A673 (cell line): ENCODE results near the gene PXDN. TPM values are rescaled to one million over a fixed set of nuclear protein-coding genes. Genes with fewer than 3 reads are reported as not detected.

ENCODE experiments used
- BruUV-seq: library from RNA; stranded (reverse); fragments of 400-500 nt; replicated peaks from 2 replicates; lab custom pipeline; 2021; lab: Mats Ljungman, UMichigan
- CTCF ChIA-PET: fragments of 300-600 bp; sonication (Branson Sonifier 250); formaldehyde crosslinking; loops from one replicate; lab custom pipeline; 2022; ENCODE audit warnings: antibody characterized with exemption; lab: Charles Lee
- POLR2A ChIA-PET: fragments of 300-600 bp; sonication (Branson Sonifier 250); formaldehyde crosslinking; loops from one replicate; lab custom pipeline; 2022; ENCODE audit warnings: antibody characterized with exemption; ENCODE audit not compliant: low non-redundant PET; lab: Charles Lee
- DNase-seq: peaks from one replicate; pipeline ENCODE4 v3.0.0-alpha.2; 2015; ENCODE audit warnings: low spot score
- H3K27ac ChIP-seq: fragments of 200-600 bp; sonication (generic); 2 replicates; pipeline ENCODE4 v1.5.1; 2016; ENCODE audit warnings: mixed run types, low read depth, mild to moderate bottlenecking, mixed read lengths, antibody characterized with exemption, low read length; ENCODE audit not compliant: poor library complexity, severe bottlenecking
- H3K27me3 ChIP-seq: fragments of 200-600 bp; sonication (generic); replicated peaks from 2 replicates; pipeline ENCODE4 v1.6.1; 2017; ENCODE audit warnings: mixed run types, low read depth, mild to moderate bottlenecking, mixed read lengths, antibody characterized with exemption, low read length; ENCODE audit not compliant: insufficient read depth, poor library complexity
- H3K36me3 ChIP-seq: fragments of 200-600 bp; sonication (generic); 2 replicates; pipeline ENCODE4 v1.6.1; 2016; ENCODE audit warnings: mixed run types, mild to moderate bottlenecking, mixed read lengths, antibody characterized with exemption, low read length; ENCODE audit not compliant: insufficient read depth, poor library complexity, severe bottlenecking
- H3K4me1 ChIP-seq: fragments of 200-600 bp; sonication (generic); 2 replicates; pipeline ENCODE4 v1.6.1; 2017; ENCODE audit warnings: mixed run types, mild to moderate bottlenecking, mixed read lengths, antibody characterized with exemption, low read length; ENCODE audit not compliant: insufficient read depth, poor library complexity, severe bottlenecking
- H3K4me3 ChIP-seq: fragments of 200-600 bp; sonication (generic); 2 replicates; pipeline ENCODE4 v1.5.1; 2016; ENCODE audit warnings: low read depth, mixed run types, mild to moderate bottlenecking, mixed read lengths, low read length; ENCODE audit not compliant: poor library complexity, severe bottlenecking
- H3K9me3 ChIP-seq: fragments of 200-600 bp; sonication (generic); 2 replicates; pipeline ENCODE4 v1.6.1; 2016; ENCODE audit warnings: mixed run types, low read depth, mild to moderate bottlenecking, mixed read lengths, antibody characterized with exemption, low read length; ENCODE audit not compliant: poor library complexity, severe bottlenecking
- EZH2 ChIP-seq: fragments of 200-600 bp; sonication (generic); IDR thresholded peaks from 2 replicates; pipeline ENCODE4 v1.6.1; 2017; ENCODE audit warnings: borderline replicate concordance, low read depth, mild to moderate bottlenecking, mixed read lengths, antibody characterized with exemption, low read length; ENCODE audit not compliant: poor library complexity, severe bottlenecking
- intact Hi-C: fragments of 100-400 bp; cut with micrococcal nuclease; formaldehyde crosslinking; loops from one replicate; pipeline ENCODE4 v1.10.0; 2022; ENCODE audit not compliant: unreplicated experiment
- total RNA-seq: library from RNA; stranded (reverse); gene quantifications from 2 replicates; pipeline ENCODE4 v1.2.3, GENCODE V29; 2021
- TF ChIP-seq, protein P1 (sequence below): fragments of 300-800, 200-600 bp; sonication (generic); conservative IDR thresholded peaks from 2 replicates; pipeline ENCODE4 v1.5.1; 2017; ENCODE audit warnings: low read depth, mild to moderate bottlenecking, antibody characterized with exemption, low read length, moderate library complexity, mixed read lengths

The PXDN gene
- total RNA-seq, 1 experiment from 2014 or later = 162 TPM

DNA sequence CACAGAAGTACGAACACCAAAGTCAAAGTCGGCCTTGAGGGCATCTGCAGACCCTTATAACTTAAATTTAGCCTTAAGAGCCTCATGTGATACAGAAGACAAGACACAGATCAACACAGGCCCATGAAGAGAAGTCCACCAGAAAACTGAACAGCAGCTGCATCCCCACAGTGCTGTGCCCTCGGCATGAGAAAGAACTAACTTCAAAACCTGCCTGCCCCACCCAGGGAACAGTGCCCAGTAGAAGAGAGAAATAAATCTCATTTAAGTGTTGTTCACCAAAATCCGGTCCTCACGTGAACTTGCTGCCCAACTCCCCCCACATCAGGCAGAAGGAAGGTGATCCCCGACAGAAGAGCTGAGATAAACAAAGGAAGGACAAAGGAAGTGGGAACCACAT is 73.7 kb downstream of the PXDN start:
- Histone ChIP-seq H3K4me3 (no peak overlapping the region), H3K27ac (no peak overlapping the region), H3K9me3 (no peaks in the 10 kb centered on the region), H3K27me3 (no peaks in the 10 kb centered on the region), H3K4me1 (no peaks in the 10 kb centered on the region), H3K36me3 (peaks cover 79% of the 10 kb centered on the region)
- TF ChIP-seq EZH2 = no peak
- TF ChIP-seq, protein P1, sequence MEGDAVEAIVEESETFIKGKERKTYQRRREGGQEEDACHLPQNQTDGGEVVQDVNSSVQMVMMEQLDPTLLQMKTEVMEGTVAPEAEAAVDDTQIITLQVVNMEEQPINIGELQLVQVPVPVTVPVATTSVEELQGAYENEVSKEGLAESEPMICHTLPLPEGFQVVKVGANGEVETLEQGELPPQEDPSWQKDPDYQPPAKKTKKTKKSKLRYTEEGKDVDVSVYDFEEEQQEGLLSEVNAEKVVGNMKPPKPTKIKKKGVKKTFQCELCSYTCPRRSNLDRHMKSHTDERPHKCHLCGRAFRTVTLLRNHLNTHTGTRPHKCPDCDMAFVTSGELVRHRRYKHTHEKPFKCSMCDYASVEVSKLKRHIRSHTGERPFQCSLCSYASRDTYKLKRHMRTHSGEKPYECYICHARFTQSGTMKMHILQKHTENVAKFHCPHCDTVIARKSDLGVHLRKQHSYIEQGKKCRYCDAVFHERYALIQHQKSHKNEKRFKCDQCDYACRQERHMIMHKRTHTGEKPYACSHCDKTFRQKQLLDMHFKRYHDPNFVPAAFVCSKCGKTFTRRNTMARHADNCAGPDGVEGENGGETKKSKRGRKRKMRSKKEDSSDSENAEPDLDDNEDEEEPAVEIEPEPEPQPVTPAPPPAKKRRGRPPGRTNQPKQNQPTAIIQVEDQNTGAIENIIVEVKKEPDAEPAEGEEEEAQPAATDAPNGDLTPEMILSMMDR = no peak
- CTCF ChIA-PET = no interaction called here
- no TSS peak for BruUV-seq
- intact Hi-C loops = no loop called here
- POLR2A ChIA-PET = no interaction called here
- DNase-seq = no peak

DNA sequence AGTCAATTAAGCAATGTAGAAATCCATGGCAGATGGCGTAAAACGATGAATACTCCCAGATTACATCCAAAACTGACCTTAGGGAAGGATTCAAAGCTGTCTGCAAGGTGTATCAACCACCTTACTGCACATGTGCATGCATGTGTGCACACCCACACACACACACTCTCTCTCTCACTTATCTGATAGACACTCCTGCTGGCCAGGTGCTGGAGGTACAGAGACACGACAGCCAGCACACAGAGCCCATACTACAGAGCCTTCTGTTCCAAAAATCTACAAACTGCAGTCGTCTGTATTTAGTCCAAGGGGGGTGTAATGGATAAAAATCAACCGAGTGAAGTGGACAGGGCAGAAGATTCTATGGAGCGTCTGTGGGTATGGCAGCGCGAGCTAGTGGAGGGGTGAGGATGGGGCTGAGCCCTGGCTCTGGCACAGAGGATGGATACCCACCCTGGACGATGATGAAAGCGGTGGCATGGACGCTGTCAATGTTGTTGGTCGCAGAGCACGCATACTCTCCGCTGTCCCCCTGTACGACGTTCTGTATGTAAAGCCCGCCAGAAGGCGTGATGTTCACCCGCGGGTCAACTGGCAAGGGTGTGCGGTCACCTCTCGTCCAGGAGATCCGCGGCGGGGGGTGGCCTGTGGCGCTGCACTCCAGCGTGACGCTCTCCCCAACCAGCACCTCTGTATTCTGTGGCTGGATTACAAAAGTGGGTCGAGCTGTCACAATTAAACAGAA is 78.4 kb downstream of the PXDN start:
- TF ChIP-seq, protein P1 = no peak
- TF ChIP-seq EZH2 = no peak
- no peaks in the 10 kb centered on the region for H3K4me1 ChIP-seq
- no peak overlapping the region for H3K27ac ChIP-seq
- H3K36me3 ChIP-seq = peaks cover 79% of the 10 kb centered on the region
- intact Hi-C loops = no loop called here
- BruUV-seq = no TSS peak
- no peak overlapping the region for H3K4me3 ChIP-seq
- CTCF ChIA-PET = no interaction called here
- POLR2A ChIA-PET = no interaction called here
- no peaks in the 10 kb centered on the region for H3K9me3 ChIP-seq
- DNase-seq = no peak
- H3K27me3 ChIP-seq = no peaks in the 10 kb centered on the region

- no peaks in the 10 kb centered on the region for H3K9me3 ChIP-seq
- TF ChIP-seq, protein P1 = no peak
- TF ChIP-seq EZH2 = no peak
- no TSS peak for BruUV-seq
- H3K4me1 ChIP-seq = no peaks in the 10 kb centered on the region
- DNase-seq = no peak
- H3K4me3 ChIP-seq = no peak overlapping the region
- intact Hi-C loops = no loop called here
- POLR2A ChIA-PET = no interaction called here
- H3K27ac ChIP-seq = no peak overlapping the region
- no peaks in the 10 kb centered on the region for H3K27me3 ChIP-seq
- CTCF ChIA-PET = interaction anchor here (0.6 kb wide), 1 partner anchor 21 kb away, joined by 3 read pairs; no protein-coding TSS in a partner anchor
- peaks cover 81% of the 10 kb centered on the region for H3K36me3 ChIP-seq
These were observed 79.6 kb downstream of the PXDN start for GRCh38 chr2:1664698-1665097.
